Dendritic cell treated with granulocyte-macrophage colony-stimulating factor and Interleukin-4, amounts not matched to agents 40 ng/mL and 50 ng/mL, for 4 days (primary cell): ENCODE measurements around the gene ZNF138.

Experiments used
- H3K27ac Mint-ChIP-seq: one replicate; pipeline ENCODE4 v1.8.0; 2022; ENCODE audit warnings: mild to moderate bottlenecking, mixed read lengths
- H3K27me3 Mint-ChIP-seq: one replicate; pipeline ENCODE4 v1.8.0; 2022; ENCODE audit warnings: mild to moderate bottlenecking, mixed read lengths
- H3K36me3 Mint-ChIP-seq: one replicate; pipeline ENCODE4 v1.8.0; 2022; ENCODE audit warnings: low read depth, mixed read lengths
- H3K4me1 Mint-ChIP-seq: one replicate; pipeline ENCODE4 v1.8.0; 2022; ENCODE audit warnings: low read depth, mixed read lengths
- H3K4me3 Mint-ChIP-seq: one replicate; pipeline ENCODE4 v1.8.0; 2022; ENCODE audit warnings: mild to moderate bottlenecking, moderate library complexity, mixed read lengths
- H3K9me3 Mint-ChIP-seq: one replicate; pipeline ENCODE4 v1.8.0; 2022; ENCODE audit warnings: mixed read lengths
- intact Hi-C: fragments of 100-400 bp; cut with micrococcal nuclease; formaldehyde crosslinking; loops from one replicate; pipeline ENCODE4 v1.15.0; 2022

Gene ZNF138

DNA sequence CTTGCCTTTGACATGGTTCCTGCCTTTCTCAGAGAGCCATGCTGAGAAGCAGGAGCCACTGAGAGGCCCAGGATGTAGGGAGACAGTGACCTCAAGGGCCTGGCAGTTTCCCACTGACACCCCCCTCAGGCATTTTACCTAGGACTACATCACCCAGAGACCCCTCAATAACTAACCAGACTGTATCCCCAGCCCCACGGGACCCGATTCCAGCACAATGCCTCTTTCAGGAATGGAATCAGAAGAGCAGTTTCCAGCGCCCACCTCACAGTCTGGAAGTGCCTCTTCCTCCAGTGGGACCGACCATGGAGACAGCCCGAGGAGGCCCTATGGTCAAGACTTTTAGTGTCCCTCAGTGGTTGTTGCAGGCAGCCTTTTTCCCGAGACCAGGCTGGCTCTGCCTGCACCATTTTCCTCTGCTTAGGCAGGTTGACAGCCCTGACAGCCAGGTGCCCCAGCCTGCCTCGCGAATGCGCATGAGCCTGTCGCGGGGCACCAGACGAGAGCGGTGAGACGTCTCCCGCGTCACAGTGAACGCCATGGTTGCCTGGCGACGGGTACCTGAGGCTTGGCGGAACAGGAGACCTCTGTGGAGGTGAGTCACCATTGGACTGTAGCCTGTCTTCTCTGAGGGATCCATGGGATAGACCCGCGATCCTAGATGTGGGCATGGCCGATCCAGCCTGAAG, 80.5 kb downstream of the ZNF138 start:
- peaks cover 14% of the 10 kb centered on the region for H3K27me3 Mint-ChIP-seq
- no peak overlapping the region for H3K27ac Mint-ChIP-seq
- H3K9me3 Mint-ChIP-seq: peaks cover 100% of the 10 kb centered on the region
- H3K36me3 Mint-ChIP-seq: no peaks in the 10 kb centered on the region
- H3K4me1 Mint-ChIP-seq: no peaks in the 10 kb centered on the region
- intact Hi-C loops: no loop called here
- no peak overlapping the region for H3K4me3 Mint-ChIP-seq

DNA sequence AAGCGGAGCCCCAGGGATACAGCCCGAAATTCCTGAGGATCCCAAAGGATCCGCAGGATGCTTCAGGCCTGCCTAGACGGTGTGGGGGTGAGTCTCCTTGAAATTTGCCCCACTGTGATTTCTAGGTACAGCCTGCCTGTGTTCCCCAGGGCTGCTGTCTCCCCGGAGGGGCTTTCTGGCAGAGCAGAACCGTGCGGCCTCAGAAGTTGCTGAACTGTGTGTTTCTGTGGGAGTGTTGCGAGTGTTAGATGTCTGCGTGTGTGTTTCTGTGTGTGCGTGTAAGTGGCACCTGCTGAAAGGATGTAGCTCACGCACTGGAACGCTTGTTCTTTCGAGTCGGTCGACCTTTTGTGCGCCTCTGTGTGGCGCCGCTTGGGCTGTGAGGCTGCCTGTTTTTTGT, 81.0 kb downstream of the ZNF138 start:
- Mint-ChIP-seq H3K9me3 (peaks cover 100% of the 10 kb centered on the region), H3K4me1 (no peaks in the 10 kb centered on the region), H3K4me3 (no peak overlapping the region), H3K27ac (no peak overlapping the region), H3K27me3 (peaks cover 14% of the 10 kb centered on the region), H3K36me3 (no peaks in the 10 kb centered on the region)
- intact Hi-C loops: no loop called here

DNA sequence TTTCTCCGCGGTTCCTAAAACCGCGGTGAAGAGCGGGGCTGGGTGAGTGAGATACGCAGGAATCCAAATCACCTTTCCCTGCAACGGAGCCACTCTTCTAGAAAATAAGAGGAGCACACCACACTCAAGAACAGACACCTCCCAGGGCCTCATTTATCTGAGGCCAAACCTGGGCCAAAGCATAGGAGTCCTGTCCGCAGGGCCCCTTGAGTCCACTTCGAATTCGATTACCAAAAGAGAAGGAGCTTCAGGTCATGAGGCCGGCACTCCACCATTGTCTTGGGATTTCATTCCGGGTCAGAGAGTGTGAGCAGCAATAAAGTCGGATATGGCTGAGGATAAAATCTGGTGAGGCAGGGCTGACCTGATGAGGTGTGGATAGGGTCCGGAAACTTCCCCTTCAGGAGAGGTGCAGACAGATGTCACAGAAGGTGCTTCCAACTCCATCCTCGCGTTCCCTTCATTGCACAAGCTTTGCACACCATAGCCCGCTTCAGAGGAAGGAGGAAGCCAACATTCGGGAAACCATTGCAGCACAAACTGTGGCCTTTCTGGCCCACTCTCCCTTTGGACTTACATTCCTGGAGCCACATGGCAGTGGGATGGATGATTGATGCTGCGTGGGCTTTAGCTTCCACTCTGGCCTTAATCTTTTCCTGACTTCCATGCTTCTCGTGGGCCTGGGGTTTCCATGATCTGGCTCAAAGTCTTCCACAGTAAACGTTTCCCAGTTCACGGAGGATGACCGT, 81.6 kb downstream of the ZNF138 start:
- H3K36me3 Mint-ChIP-seq: no peaks in the 10 kb centered on the region
- no peak overlapping the region for H3K4me3 Mint-ChIP-seq
- no peak overlapping the region for H3K27ac Mint-ChIP-seq
- H3K4me1 Mint-ChIP-seq: no peaks in the 10 kb centered on the region
- H3K9me3 Mint-ChIP-seq: peaks cover 100% of the 10 kb centered on the region
- H3K27me3 Mint-ChIP-seq: peaks cover 14% of the 10 kb centered on the region
- intact Hi-C loops: no loop called here

DNA sequence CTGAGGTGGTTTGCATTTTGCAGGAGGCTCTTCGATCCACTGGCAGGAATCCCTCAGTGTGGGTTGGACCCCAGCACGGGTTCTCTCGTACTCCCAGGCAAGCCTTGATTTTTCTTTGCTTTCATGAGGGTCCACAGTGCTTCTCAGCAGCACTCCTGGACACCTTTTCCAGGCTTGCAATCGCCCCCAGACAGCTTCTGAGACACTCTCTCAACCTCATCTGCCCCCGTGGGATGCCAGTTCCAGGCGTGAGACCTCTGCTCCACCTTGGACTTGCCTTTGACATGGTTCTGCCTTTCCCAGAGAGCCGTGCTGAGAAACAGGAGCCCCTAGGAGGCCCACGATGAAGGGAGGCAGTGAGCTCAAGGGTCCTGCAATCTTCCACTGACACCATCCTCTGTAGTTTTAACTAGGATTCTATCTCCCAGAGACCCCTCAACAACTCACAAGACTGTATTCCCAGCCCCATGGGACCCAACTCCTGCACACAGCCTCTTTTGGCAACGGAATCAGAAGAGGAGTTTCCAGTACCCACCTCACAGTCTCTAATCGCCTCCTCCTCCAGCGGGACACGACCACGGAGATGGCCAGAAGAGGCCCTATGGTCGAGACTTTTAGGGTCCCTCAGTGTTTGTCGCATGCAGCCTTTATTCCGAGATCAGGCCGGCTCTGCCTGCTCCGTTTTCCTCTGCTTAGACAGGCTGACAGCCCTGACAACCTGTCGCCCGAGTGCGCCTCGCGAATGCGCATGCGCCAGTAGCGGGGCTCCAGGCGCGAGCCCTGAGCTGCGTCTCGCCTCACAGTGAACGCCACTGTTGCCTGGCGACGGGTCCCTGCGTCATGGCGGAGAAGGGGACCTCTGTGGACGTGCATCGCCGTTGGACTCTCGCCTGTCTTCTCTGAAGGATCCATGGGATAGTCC, 82.8 kb downstream of the ZNF138 start:
- H3K4me3 Mint-ChIP-seq: no peak overlapping the region
- H3K27ac Mint-ChIP-seq: no peak overlapping the region
- H3K4me1 Mint-ChIP-seq: no peaks in the 10 kb centered on the region
- H3K9me3 Mint-ChIP-seq: peaks cover 100% of the 10 kb centered on the region
- no peaks in the 10 kb centered on the region for H3K36me3 Mint-ChIP-seq
- H3K27me3 Mint-ChIP-seq: peaks cover 20% of the 10 kb centered on the region
- intact Hi-C loops: no loop called here

DNA sequence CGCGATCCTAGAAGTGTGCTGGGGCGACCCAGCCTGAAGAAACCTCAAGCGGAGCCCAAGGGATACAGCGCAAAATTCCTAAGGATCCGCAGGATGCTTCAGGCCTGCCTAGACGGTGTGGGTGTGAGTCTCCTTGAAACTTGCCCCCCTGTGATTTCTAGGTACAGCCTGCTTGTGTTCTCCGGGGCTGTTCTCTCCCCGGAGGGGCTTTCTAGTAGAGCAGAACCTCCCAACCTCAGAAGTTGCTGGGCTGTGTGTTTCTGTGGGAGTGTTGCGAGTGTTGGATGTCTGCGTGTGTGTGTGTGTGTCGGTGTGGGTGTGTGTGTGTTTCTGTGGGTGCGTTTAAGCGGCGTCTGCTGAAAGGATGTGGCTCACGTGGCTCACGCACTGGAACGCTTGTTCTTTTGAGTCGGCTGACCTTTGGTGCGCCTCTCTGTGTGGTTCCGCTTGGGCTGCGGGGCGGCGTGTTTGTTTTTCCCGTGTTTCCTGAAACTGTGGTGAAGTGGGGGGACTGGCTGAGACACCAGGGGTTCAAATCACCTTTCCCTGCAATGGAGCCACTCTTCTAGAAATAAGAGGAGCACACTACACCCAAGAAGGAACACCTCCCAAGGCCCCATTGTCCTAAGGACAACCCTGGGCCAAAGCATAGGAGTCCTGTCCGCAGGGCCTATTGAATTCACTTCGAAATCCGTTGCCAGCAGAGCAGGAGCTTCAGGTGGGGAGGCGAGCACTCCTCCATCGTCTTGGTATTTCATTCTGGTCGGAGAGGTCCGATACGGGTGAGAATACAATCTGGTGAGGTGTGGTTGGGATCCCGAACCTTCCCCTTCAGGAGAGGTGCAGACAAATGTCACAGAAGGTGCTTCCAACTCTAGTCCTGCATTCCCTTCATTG, 83.7 kb downstream of the ZNF138 start:
- H3K4me1 Mint-ChIP-seq: no peaks in the 10 kb centered on the region
- H3K27ac Mint-ChIP-seq: no peak overlapping the region
- H3K27me3 Mint-ChIP-seq: peaks cover 29% of the 10 kb centered on the region
- peaks cover 100% of the 10 kb centered on the region for H3K9me3 Mint-ChIP-seq
- no peaks in the 10 kb centered on the region for H3K36me3 Mint-ChIP-seq
- H3K4me3 Mint-ChIP-seq: no peak overlapping the region
- intact Hi-C loops: no loop called here

DNA sequence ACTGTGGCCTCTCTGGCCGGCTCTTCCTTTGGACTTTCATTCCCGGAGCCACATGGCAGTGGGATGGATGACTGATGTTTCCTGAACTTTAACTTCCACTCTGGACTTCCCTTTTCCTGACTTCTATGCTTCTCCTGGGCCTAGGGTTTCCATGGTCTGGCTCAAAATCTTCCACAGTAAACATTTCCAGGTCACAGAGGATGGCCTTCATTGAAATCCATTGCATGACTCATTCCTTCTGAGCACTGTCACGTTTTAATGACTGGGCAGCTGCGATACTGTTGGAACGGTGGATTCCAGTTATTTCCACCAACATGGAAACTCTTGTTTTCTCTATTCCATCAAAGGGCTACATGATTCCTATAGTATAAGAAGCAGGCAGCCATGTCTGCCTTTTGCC, 84.5 kb downstream of the ZNF138 start:
- Mint-ChIP-seq H3K9me3 (peaks cover 100% of the 10 kb centered on the region), H3K27ac (no peak overlapping the region), H3K4me1 (no peaks in the 10 kb centered on the region), H3K4me3 (no peak overlapping the region), H3K36me3 (no peaks in the 10 kb centered on the region), H3K27me3 (peaks cover 37% of the 10 kb centered on the region)
- intact Hi-C loops: no loop called here

DNA sequence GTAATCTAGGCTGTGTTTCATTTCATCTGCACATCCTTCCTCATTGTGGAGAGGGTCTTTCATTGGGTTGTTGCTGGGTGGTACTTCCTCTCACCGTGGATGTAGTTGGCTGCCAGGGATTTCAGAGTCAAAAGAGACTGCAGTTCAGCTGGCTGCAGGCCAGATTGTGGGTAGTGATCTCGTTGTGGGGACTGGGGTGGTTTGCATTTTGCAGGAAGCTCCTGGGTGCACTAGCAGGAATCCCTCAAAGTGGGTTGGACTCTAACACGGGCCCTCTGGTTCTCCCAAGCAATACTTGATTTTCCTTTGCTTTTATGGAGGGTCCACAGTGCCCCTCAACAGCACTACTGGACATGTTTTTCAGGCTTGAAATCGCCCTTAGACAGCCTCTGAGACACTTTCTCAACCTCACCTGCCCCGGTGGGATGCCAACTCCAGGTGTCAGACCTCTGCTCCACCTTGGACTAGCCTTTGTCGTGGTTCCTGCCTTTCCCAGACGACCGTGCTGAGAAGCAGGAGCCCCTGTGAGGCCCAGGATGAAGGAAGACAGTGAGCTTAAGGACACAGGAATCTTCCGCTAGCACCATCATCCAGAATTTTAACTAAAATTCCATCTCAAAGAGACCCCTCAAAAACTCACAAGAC, 85.0 kb downstream of the ZNF138 start:
- Mint-ChIP-seq H3K36me3 (no peaks in the 10 kb centered on the region), H3K27ac (no peak overlapping the region), H3K4me1 (no peaks in the 10 kb centered on the region), H3K9me3 (peaks cover 100% of the 10 kb centered on the region), H3K27me3 (peaks cover 41% of the 10 kb centered on the region), H3K4me3 (no peak overlapping the region)
- intact Hi-C loops: no loop called here

DNA sequence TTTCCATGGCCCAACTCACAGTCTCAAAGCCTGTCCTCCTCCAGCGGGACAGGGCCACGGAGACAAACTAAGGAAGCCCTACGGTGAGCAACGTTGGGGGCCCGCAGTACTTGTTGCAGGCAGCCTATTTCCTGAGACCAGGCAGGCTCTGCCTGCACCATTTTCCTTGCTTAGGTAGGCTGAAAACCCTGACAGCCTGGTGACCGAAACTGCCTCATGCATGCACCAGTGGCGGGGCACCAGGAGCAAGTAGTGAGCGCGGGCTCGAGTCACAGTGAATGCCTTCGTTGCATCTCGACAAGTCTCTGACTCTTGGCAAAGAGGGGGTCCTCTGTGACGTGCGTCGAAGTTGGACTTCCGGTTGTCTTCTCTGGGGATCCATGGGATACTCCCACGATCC, 85.6 kb downstream of the ZNF138 start:
- peaks cover 47% of the 10 kb centered on the region for H3K27me3 Mint-ChIP-seq

DNA sequence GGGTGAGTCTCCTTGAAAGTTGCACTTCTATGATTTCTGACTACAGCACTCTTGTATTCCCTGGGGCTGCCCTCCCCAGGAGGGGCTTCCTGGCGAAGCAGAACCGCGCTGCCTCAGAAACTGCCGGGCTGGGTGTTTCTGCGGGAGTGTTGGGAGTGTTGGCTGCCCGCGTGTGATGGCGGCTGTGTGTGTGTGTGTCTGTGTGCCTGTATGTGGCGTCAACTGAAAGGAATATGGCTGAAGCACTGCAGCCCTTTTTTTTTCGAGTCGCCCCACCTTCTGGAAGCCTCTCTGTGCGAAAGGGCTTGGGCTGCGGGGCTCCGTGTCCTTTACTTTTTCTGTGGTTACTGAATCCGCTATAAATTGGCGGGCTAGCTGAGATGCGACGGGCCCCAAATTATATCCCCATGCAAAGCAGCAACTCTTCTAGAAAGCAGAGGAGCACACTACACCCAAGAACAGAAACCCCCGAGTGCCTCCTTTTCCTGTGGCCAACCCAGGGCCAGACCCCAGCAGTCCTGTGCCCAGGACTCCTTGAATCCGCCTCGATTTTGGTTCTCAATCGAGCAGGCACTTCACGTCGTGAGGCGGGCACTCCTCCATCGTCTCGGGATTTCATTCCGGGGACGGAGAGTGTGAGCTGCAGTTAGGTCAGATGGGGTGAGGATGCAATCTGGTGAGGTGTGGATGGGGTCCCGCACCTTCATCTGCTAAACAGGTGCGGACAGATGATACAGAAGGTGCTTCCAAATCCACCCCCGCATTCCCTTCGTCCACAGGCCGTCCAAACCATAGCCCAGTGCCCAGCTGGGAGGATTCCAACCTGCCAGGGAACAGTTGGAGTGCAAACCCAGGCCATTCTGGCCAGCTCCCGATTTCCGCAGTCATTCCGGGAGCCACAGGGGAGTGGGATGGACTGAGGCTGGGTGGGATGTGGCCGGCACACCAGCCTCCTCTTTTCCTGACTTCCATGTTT, 86.4 kb downstream of the ZNF138 start:
- Mint-ChIP-seq H3K27me3 (peaks cover 52% of the 10 kb centered on the region), H3K9me3 (peaks cover 98% of the 10 kb centered on the region), H3K4me3 (no peak overlapping the region), H3K27ac (no peak overlapping the region), H3K4me1 (no peaks in the 10 kb centered on the region), H3K36me3 (no peaks in the 10 kb centered on the region)
- intact Hi-C loops: no loop called here

More for the DNA sequence above, 85.6 kb downstream of the ZNF138 start:
- Mint-ChIP-seq H3K9me3 (peaks cover 100% of the 10 kb centered on the region), H3K36me3 (no peaks in the 10 kb centered on the region), H3K27ac (no peak overlapping the region), H3K4me3 (no peak overlapping the region), H3K4me1 (no peaks in the 10 kb centered on the region)
- intact Hi-C loops: no loop called here

DNA sequence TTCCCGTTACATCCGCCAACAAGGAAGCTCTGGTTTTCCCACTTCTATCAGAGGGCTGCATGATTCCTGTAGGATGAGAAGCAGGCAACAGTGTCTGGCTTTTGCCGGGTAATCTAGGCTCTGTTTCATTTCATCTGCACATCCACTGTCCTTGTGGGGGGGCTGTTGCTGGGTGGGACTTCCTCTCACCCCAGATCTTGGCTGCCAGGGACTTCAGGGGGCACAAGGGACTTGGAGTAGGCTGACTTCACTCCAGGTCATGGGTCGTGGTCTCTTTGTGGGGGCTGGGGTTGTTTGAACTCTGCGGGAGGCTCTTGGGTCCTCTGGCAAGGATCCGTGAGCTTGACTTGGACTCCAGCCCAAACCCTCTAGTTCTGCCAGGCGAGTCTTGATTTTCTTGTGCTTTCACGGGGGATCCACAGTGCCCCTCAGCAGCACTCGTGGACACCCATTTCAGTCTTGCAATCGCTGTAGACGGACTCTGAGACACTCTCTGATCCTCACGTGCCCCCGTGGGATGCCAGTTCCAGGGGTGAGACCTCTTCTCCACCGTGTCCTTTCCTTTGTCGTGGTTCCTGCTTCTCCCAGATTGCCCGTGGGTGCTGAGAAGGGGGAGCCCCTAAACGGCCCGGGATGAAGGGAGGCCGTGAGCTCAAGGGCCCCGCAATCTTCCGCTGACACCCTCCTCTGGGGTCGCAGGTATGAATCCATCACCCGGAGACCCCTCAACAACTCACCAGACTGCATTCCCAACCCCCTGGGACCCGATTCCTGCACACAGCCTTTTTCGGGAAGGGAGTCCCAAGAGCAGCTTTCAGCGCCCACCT, 87.4 kb downstream of the ZNF138 start:
- no peak overlapping the region for H3K27ac Mint-ChIP-seq
- no peaks in the 10 kb centered on the region for H3K36me3 Mint-ChIP-seq
- peaks cover 87% of the 10 kb centered on the region for H3K9me3 Mint-ChIP-seq
- no peak overlapping the region for H3K4me3 Mint-ChIP-seq
- peaks cover 50% of the 10 kb centered on the region for H3K27me3 Mint-ChIP-seq
- intact Hi-C loops: no loop called here
- H3K4me1 Mint-ChIP-seq: no peaks in the 10 kb centered on the region

DNA sequence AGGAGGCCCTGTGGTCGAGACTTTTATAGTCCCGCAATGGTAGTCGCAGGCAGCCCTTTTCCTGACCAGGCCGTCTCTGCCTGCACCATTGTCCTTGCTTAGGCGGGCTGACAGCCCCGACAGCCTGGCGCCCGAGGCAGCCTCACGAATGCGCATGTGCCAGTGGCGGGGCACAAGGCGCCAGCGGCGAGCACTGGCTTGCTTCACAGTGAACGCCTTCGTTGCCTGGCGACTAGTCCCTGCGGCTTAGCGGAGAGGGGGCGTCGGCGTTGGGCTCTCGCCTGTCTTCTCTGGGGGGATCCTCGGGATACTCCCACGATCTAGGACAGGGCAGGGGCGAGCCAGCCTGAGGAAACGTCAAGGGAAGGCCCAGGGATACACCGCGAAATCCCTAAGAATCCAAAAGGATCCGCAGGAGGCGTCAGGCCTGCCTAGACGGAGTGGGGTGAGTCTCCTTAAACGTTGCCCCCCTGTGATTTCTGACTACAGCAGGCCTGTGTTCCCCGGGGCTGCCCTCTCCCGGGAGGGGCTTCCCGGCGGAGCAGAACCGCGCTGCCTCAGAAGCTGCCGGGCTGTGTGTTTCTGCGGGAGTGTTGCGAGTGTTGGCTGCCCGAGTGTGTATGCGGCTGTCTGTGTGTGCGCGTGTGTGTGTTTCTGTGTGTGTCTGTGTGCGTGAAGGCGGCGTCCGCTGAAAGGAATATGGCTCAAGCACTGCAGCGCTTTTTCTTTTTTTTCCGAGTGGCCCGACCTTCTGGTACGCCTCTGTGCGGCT, 88.3 kb downstream of the ZNF138 start:
- H3K4me3 Mint-ChIP-seq: no peak overlapping the region
- H3K27ac Mint-ChIP-seq: no peak overlapping the region
- no peaks in the 10 kb centered on the region for H3K4me1 Mint-ChIP-seq
- peaks cover 46% of the 10 kb centered on the region for H3K27me3 Mint-ChIP-seq
- intact Hi-C loops: no loop called here
- H3K9me3 Mint-ChIP-seq: peaks cover 79% of the 10 kb centered on the region
- no peaks in the 10 kb centered on the region for H3K36me3 Mint-ChIP-seq
